NCI-H82 treated with DMSO at 0.1 percent for 48 hours (cell line): Measurements from ENCODE around the gene TTLL8.
"Not testable (repeated sequence)": the region's sequence is repeated elsewhere in the genome, so short reads cannot be mapped to it uniquely, and the experiment has no call there.

Experiments used
- DNase-seq: peaks from one replicate; lab custom pipeline; 2025; ENCODE audit not compliant: unreplicated experiment; lab: John Stamatoyannopoulos, UW

The TTLL8 gene

GRCh38 chr22:50058061-50058905 lies at the start of gene TTLL8:
TTLL8 (minus strand) TSS chr22:50058298.
- DNase-seq, result no peak

GRCh38 chr22:50107529-50107928 lies 49.4 kb upstream of the TTLL8 start:
- no peak for DNase-seq

- DNase-seq, result no peak
Measured at GRCh38 chr22:50105208-50106100, 47.4 kb upstream of the TTLL8 start.

- no peak for DNase-seq
Measured at GRCh38 chr22:50104141-50104544, 46.0 kb upstream of the TTLL8 start.

- no peak for DNase-seq
Measured at GRCh38 chr22:50102946-50103345, 44.8 kb upstream of the TTLL8 start.

GRCh38 chr22:50101870-50102565 lies 43.9 kb upstream of the TTLL8 start:
- no peak for DNase-seq

- DNase-seq, result no peak
Measured at GRCh38 chr22:50098052-50098451, 40.0 kb upstream of the TTLL8 start.

- no peak for DNase-seq
Measured at GRCh38 chr22:50092342-50092741, 34.2 kb upstream of the TTLL8 start.

- no peak for DNase-seq
Measured at GRCh38 chr22:50091092-50091768, 33.1 kb upstream of the TTLL8 start.

GRCh38 chr22:50090412-50090714 lies 32.3 kb upstream of the TTLL8 start:
- DNase-seq, result no peak

GRCh38 chr22:50089682-50090411 lies 31.7 kb upstream of the TTLL8 start, which contains the start of gene MOV10L1:
MOV10L1 (plus strand) TSS chr22:50090006; CDS start chr22:50090089, 83 bp downstream.
- DNase-seq, result no peak

- no peak for DNase-seq
Measured at GRCh38 chr22:50089231-50089630, 31.1 kb upstream of the TTLL8 start.

- DNase-seq, result no peak
Measured at GRCh38 chr22:50088096-50088495, 30.0 kb upstream of the TTLL8 start.

- no peak for DNase-seq
Measured at GRCh38 chr22:50087646-50088045, 29.5 kb upstream of the TTLL8 start.

GRCh38 chr22:50086975-50087374 lies 28.9 kb upstream of the TTLL8 start:
- not testable (repeated sequence) for DNase-seq

GRCh38 chr22:50086526-50086925 lies 28.4 kb upstream of the TTLL8 start:
- no peak for DNase-seq

- DNase-seq, result no peak
Measured at GRCh38 chr22:50085211-50085972, 27.3 kb upstream of the TTLL8 start, which contains the start of gene MLC1. MLC1 (minus strand) TSS chr22:50085426; CDS start chr22:50084902, 524 bp downstream.

GRCh38 chr22:50084614-50085021 lies 26.5 kb upstream of the TTLL8 start:
- no peak for DNase-seq

GRCh38 chr22:50084080-50084477 lies 26.0 kb upstream of the TTLL8 start:
- no peak for DNase-seq
